Vagina (tissue), 2 donors: ENCODE measurements around the gene PBRM1.

ENCODE experiments used
- CTCF ChIP-seq, 3 experiments: fragments of 450-650 bp in 2 of 3; fragments of 200-600 bp in 1 of 3; sonication (generic) in 1 of 3; IDR thresholded peaks; one replicate each; pipeline ENCODE4 v1.5.1; 2017 to 2019; ENCODE audit warnings: antibody characterized with exemption in 3 of 3, mild to moderate bottlenecking in 2 of 3, moderate library complexity in 2 of 3
- POLR2AphosphoS5 ChIP-seq, 2 donors: sonication (generic); formaldehyde crosslinking; IDR thresholded peaks; one replicate each; pipeline ENCODE4 v1.9.0; 2017; ENCODE audit warnings: antibody characterized with exemption in 2 of 2, mild to moderate bottlenecking in 2 of 2, low read depth in 1 of 2; ENCODE audit not compliant: insufficient read depth in 1 of 2

- no peak for TF ChIP-seq POLR2AphosphoS5 (IDR thresholded peaks at IDR 0.05; ENCODE audit: insufficient read depth in 1 of 2, low read depth in 1 of 2)
- TF ChIP-seq CTCF (IDR thresholded peaks at IDR 0.05), result no peak
These were observed 2.1 kb downstream of the PBRM1 start for GRCh38 chr3:52683611-52684010.
